ENCODE results near the gene NHSL2.

The NHSL2 gene

GRCh38 chrX:71974916-71975315, 64.3 kb downstream of the NHSL2 start:
- H3K9ac ChIP-seq (ENCODE audit: low read length in 5 of 5), result no peak overlapping the region
- H3K27me3 ChIP-seq (ENCODE audit: control insufficient read depth in 5 of 5, insufficient read depth in 4 of 5, low read length in 5 of 5), result peaks cover 0 to 22% (median 9%) of the 10 kb centered on the region in 5 donors
- no peak overlapping the region for H3K27ac ChIP-seq (ENCODE audit: low read depth, low read length)
- H3K4me1 ChIP-seq (ENCODE audit: control insufficient read depth in 5 of 5, insufficient read depth in 5 of 5, low read length in 5 of 5), result no peaks in the 10 kb centered on the region
- H3K4me3 ChIP-seq (ENCODE audit: low read depth in 1 of 5, low read length in 5 of 5), result no peak overlapping the region
- peaks cover 0 to under 1% (median 0%) of the 10 kb centered on the region in 5 donors for H3K9me3 ChIP-seq (ENCODE audit: control insufficient read depth in 5 of 5, low read length in 5 of 5)
- H3K36me3 ChIP-seq (ENCODE audit: control insufficient read depth in 5 of 5, insufficient read depth in 5 of 5, low read length in 5 of 5), result no peaks in the 10 kb centered on the region

- Histone ChIP-seq H3K4me1 (ENCODE audit: control insufficient read depth in 5 of 5, insufficient read depth in 5 of 5, low read length in 5 of 5) (no peaks in the 10 kb centered on the region), H3K27ac (ENCODE audit: low read depth, low read length) (no peak overlapping the region), H3K4me3 (ENCODE audit: low read depth in 1 of 5, low read length in 5 of 5) (no peak overlapping the region), H3K27me3 (ENCODE audit: control insufficient read depth in 5 of 5, insufficient read depth in 4 of 5, low read length in 5 of 5) (peaks cover 0 to 22% (median 11%) of the 10 kb centered on the region in 5 donors), H3K9ac (ENCODE audit: low read length in 5 of 5) (no peak overlapping the region), H3K36me3 (ENCODE audit: control insufficient read depth in 5 of 5, insufficient read depth in 5 of 5, low read length in 5 of 5) (no peaks in the 10 kb centered on the region), H3K9me3 (ENCODE audit: control insufficient read depth in 5 of 5, low read length in 5 of 5) (no peaks in the 10 kb centered on the region)
Measured at GRCh38 chrX:71976753-71977152, 66.1 kb downstream of the NHSL2 start.

GRCh38 chrX:71978164-71978563, 67.5 kb downstream of the NHSL2 start:
- H3K9me3 ChIP-seq (ENCODE audit: control insufficient read depth in 5 of 5, low read length in 5 of 5), result no peaks in the 10 kb centered on the region
- no peaks in the 10 kb centered on the region for H3K4me1 ChIP-seq (ENCODE audit: control insufficient read depth in 5 of 5, insufficient read depth in 5 of 5, low read length in 5 of 5)
- H3K36me3 ChIP-seq (ENCODE audit: control insufficient read depth in 5 of 5, insufficient read depth in 5 of 5, low read length in 5 of 5), result no peaks in the 10 kb centered on the region
- peaks cover 0 to 22% (median 12%) of the 10 kb centered on the region in 5 donors for H3K27me3 ChIP-seq (ENCODE audit: control insufficient read depth in 5 of 5, insufficient read depth in 4 of 5, low read length in 5 of 5)
- H3K4me3 ChIP-seq (ENCODE audit: low read depth in 1 of 5, low read length in 5 of 5), result no peak overlapping the region
- H3K27ac ChIP-seq (ENCODE audit: low read depth, low read length), result no peak overlapping the region
- H3K9ac ChIP-seq (ENCODE audit: low read length in 5 of 5), result no peak overlapping the region

GRCh38 chrX:71989768-71990426, 79.3 kb downstream of the NHSL2 start:
- no peak overlapping the region for H3K9ac ChIP-seq (ENCODE audit: low read length in 5 of 5)
- no peak overlapping the region for H3K4me3 ChIP-seq (ENCODE audit: low read depth in 1 of 5, low read length in 5 of 5)
- no peaks in the 10 kb centered on the region for H3K9me3 ChIP-seq (ENCODE audit: control insufficient read depth in 5 of 5, low read length in 5 of 5)
- H3K27ac ChIP-seq (ENCODE audit: low read depth, low read length), result no peak overlapping the region
- H3K4me1 ChIP-seq (ENCODE audit: control insufficient read depth in 5 of 5, insufficient read depth in 5 of 5, low read length in 5 of 5), result no peaks in the 10 kb centered on the region
- H3K36me3 ChIP-seq (ENCODE audit: control insufficient read depth in 5 of 5, insufficient read depth in 5 of 5, low read length in 5 of 5), result no peaks in the 10 kb centered on the region
- H3K27me3 ChIP-seq (ENCODE audit: control insufficient read depth in 5 of 5, insufficient read depth in 4 of 5, low read length in 5 of 5), result peaks cover 3 to 26% (median 9%) of the 10 kb centered on the region in 5 donors

- Histone ChIP-seq H3K9me3 (ENCODE audit: control insufficient read depth in 5 of 5, low read length in 5 of 5) (no peaks in the 10 kb centered on the region), H3K9ac (ENCODE audit: low read length in 5 of 5) (no peak overlapping the region), H3K36me3 (ENCODE audit: control insufficient read depth in 5 of 5, insufficient read depth in 5 of 5, low read length in 5 of 5) (no peaks in the 10 kb centered on the region), H3K4me3 (ENCODE audit: low read depth in 1 of 5, low read length in 5 of 5) (no peak overlapping the region), H3K27me3 (ENCODE audit: control insufficient read depth in 5 of 5, insufficient read depth in 4 of 5, low read length in 5 of 5) (peaks cover 3 to 26% (median 9%) of the 10 kb centered on the region in 5 donors), H3K4me1 (ENCODE audit: control insufficient read depth in 5 of 5, insufficient read depth in 5 of 5, low read length in 5 of 5) (no peaks in the 10 kb centered on the region), H3K27ac (ENCODE audit: low read depth, low read length) (no peak overlapping the region)
Measured at GRCh38 chrX:71990518-71990917, 79.9 kb downstream of the NHSL2 start.

GRCh38 chrX:71991164-71991563, 80.5 kb downstream of the NHSL2 start:
- H3K9ac ChIP-seq (ENCODE audit: low read length in 5 of 5), result no peak overlapping the region
- H3K4me1 ChIP-seq (ENCODE audit: control insufficient read depth in 5 of 5, insufficient read depth in 5 of 5, low read length in 5 of 5), result no peaks in the 10 kb centered on the region
- no peak overlapping the region for H3K4me3 ChIP-seq (ENCODE audit: low read depth in 1 of 5, low read length in 5 of 5)
- no peak overlapping the region for H3K27ac ChIP-seq (ENCODE audit: low read depth, low read length)
- H3K27me3 ChIP-seq (ENCODE audit: control insufficient read depth in 5 of 5, insufficient read depth in 4 of 5, low read length in 5 of 5), result peaks cover 3 to 29% (median 9%) of the 10 kb centered on the region in 5 donors
- H3K36me3 ChIP-seq (ENCODE audit: control insufficient read depth in 5 of 5, insufficient read depth in 5 of 5, low read length in 5 of 5), result no peaks in the 10 kb centered on the region
- no peaks in the 10 kb centered on the region for H3K9me3 ChIP-seq (ENCODE audit: control insufficient read depth in 5 of 5, low read length in 5 of 5)

GRCh38 chrX:71992711-71993110, 82.1 kb downstream of the NHSL2 start:
- no peak overlapping the region for H3K9ac ChIP-seq (ENCODE audit: low read length in 5 of 5)
- H3K9me3 ChIP-seq (ENCODE audit: control insufficient read depth in 5 of 5, low read length in 5 of 5), result no peaks in the 10 kb centered on the region

GRCh38 chrX:71993371-71993770, 82.7 kb downstream of the NHSL2 start:
- Histone ChIP-seq H3K4me1 (ENCODE audit: control insufficient read depth in 5 of 5, insufficient read depth in 5 of 5, low read length in 5 of 5) (peaks cover 0 to 2% (median 0%) of the 10 kb centered on the region in 5 donors), H3K27ac (ENCODE audit: low read depth, low read length) (no peak overlapping the region), H3K9me3 (ENCODE audit: control insufficient read depth in 5 of 5, low read length in 5 of 5) (peaks cover 0 to under 1% (median 0%) of the 10 kb centered on the region in 5 donors), H3K9ac (ENCODE audit: low read length in 5 of 5) (no peak overlapping the region), H3K36me3 (ENCODE audit: control insufficient read depth in 5 of 5, insufficient read depth in 5 of 5, low read length in 5 of 5) (no peaks in the 10 kb centered on the region), H3K4me3 (ENCODE audit: low read depth in 1 of 5, low read length in 5 of 5) (no peak overlapping the region), H3K27me3 (ENCODE audit: control insufficient read depth in 5 of 5, insufficient read depth in 4 of 5, low read length in 5 of 5) (peaks cover 3 to 26% (median 9%) of the 10 kb centered on the region in 5 donors)

More at GRCh38 chrX:71992711-71993110, 82.1 kb downstream of the NHSL2 start:
- no peak overlapping the region for H3K27ac ChIP-seq (ENCODE audit: low read depth, low read length)
- H3K27me3 ChIP-seq (ENCODE audit: control insufficient read depth in 5 of 5, insufficient read depth in 4 of 5, low read length in 5 of 5), result peaks cover 3 to 29% (median 14%) of the 10 kb centered on the region in 5 donors
- no peaks in the 10 kb centered on the region for H3K36me3 ChIP-seq (ENCODE audit: control insufficient read depth in 5 of 5, insufficient read depth in 5 of 5, low read length in 5 of 5)
- no peak overlapping the region for H3K4me3 ChIP-seq (ENCODE audit: low read depth in 1 of 5, low read length in 5 of 5)
- peaks cover 0 to 2% (median 0%) of the 10 kb centered on the region in 5 donors for H3K4me1 ChIP-seq (ENCODE audit: control insufficient read depth in 5 of 5, insufficient read depth in 5 of 5, low read length in 5 of 5)

GRCh38 chrX:71994601-71995000, 84.0 kb downstream of the NHSL2 start:
- Histone ChIP-seq H3K4me3 (ENCODE audit: low read depth in 1 of 5, low read length in 5 of 5) (no peak overlapping the region), H3K27me3 (ENCODE audit: control insufficient read depth in 5 of 5, insufficient read depth in 4 of 5, low read length in 5 of 5) (peaks cover 3 to 28% (median 12%) of the 10 kb centered on the region in 5 donors), H3K9ac (ENCODE audit: low read length in 5 of 5) (no peak overlapping the region), H3K36me3 (ENCODE audit: control insufficient read depth in 5 of 5, insufficient read depth in 5 of 5, low read length in 5 of 5) (no peaks in the 10 kb centered on the region), H3K27ac (ENCODE audit: low read depth, low read length) (no peak overlapping the region), H3K4me1 (ENCODE audit: control insufficient read depth in 5 of 5, insufficient read depth in 5 of 5, low read length in 5 of 5) (peaks cover 0 to 2% (median 0%) of the 10 kb centered on the region in 5 donors), H3K9me3 (ENCODE audit: control insufficient read depth in 5 of 5, low read length in 5 of 5) (peaks cover 0 to 2% (median 0%) of the 10 kb centered on the region in 5 donors)

- no peak overlapping the region for H3K27ac ChIP-seq (ENCODE audit: low read depth, low read length)
- H3K4me3 ChIP-seq (ENCODE audit: low read depth in 1 of 5, low read length in 5 of 5), result no peak overlapping the region
- no peaks in the 10 kb centered on the region for H3K36me3 ChIP-seq (ENCODE audit: control insufficient read depth in 5 of 5, insufficient read depth in 5 of 5, low read length in 5 of 5)
- H3K4me1 ChIP-seq (ENCODE audit: control insufficient read depth in 5 of 5, insufficient read depth in 5 of 5, low read length in 5 of 5), result peaks cover 0 to 2% (median 0%) of the 10 kb centered on the region in 5 donors
- H3K27me3 ChIP-seq (ENCODE audit: control insufficient read depth in 5 of 5, insufficient read depth in 4 of 5, low read length in 5 of 5), result peaks cover 3 to 28% (median 12%) of the 10 kb centered on the region in 5 donors
- no peak overlapping the region for H3K9ac ChIP-seq (ENCODE audit: low read length in 5 of 5)
- H3K9me3 ChIP-seq (ENCODE audit: control insufficient read depth in 5 of 5, low read length in 5 of 5), result peaks cover 0 to 2% (median 0%) of the 10 kb centered on the region in 5 donors
Measured at GRCh38 chrX:71995122-71995521, 84.5 kb downstream of the NHSL2 start.
